H1 (cell line): Measurements from ENCODE around the gene FBXL16. TPM values are rescaled to one million over a fixed set of nuclear protein-coding genes. Genes with fewer than 3 reads are reported as not detected.

ENCODE experiments used
- BCL11A ChIP-seq, 2 experiments: IDR thresholded peaks; one replicate each; pipeline ENCODE4 v1.6.1; 2011; ENCODE audit warnings: low read depth in 2 of 2, low read length in 2 of 2, mild to moderate bottlenecking in 2 of 2
- GTF2F1 ChIP-seq: IDR thresholded peaks from 2 replicates; pipeline ENCODE4 v1.6.1; 2012; ENCODE audit warnings: low read depth, low read length, improper control_type of control experiment, borderline replicate concordance
- JUN ChIP-seq: IDR thresholded peaks from 2 replicates; pipeline ENCODE4 v1.6.1; 2011; ENCODE audit warnings: low read depth, mild to moderate bottlenecking, improper control_type of control experiment, low read length
- KDM4A ChIP-seq: IDR thresholded peaks from one replicate; pipeline ENCODE4 v1.7.1; 2012; ENCODE audit warnings: low read depth, mild to moderate bottlenecking, moderate library complexity, low read length, inconsistent platforms; ENCODE audit not compliant: severe bottlenecking
- POU5F1 ChIP-seq: IDR thresholded peaks from 2 replicates; pipeline ENCODE4 v1.6.1; 2011; ENCODE audit warnings: low read depth, mild to moderate bottlenecking, low read length, moderate library complexity
- RFX5 ChIP-seq: IDR thresholded peaks from 2 replicates; pipeline ENCODE4 v1.6.1; 2011; ENCODE audit warnings: low read depth, low read length, improper control_type of control experiment, borderline replicate concordance
- RNF2 ChIP-seq: fragments of 200-900, 300-1000 bp; sonication (generic); IDR thresholded peaks from 2 replicates; pipeline ENCODE4 v1.7.1; 2016; ENCODE audit warnings: borderline replicate concordance, low read depth, mild to moderate bottlenecking, antibody characterized with exemption, low read length; ENCODE audit not compliant: poor library complexity, severe bottlenecking; ENCODE audit errors: missing control alignments
- SIN3A ChIP-seq, 2 experiments: IDR thresholded peaks in 1 of 2; conservative IDR thresholded peaks in 1 of 2; 2 replicates each; pipeline ENCODE4 v1.6.1; 2011 to 2012; ENCODE audit warnings: low read length in 2 of 2, improper control_type of control experiment in 1 of 2, low read depth in 1 of 2, mild to moderate bottlenecking in 1 of 2
- SP4 ChIP-seq: IDR thresholded peaks from 2 replicates; pipeline ENCODE4 v1.6.1; 2012; ENCODE audit warnings: low read length, inconsistent platforms
- polyA plus RNA-seq, 7 experiments: library from polyadenylated mRNA; depleted of rRNA in 3 of 7; stranded (reverse) in 5 of 7; unstranded in 2 of 7; fragments of >200 nt in 5 of 7; fragments of 200-250 nt in 2 of 7; gene quantifications; 1 replicate in 5 of 7; 2 replicates in 1 of 7; 4 replicates in 1 of 7; pipeline versions ENCODE4 v1.2.1 to v1.2.3, GENCODE V29; 2011 to 2013; ENCODE audit warnings: missing spikeins in 2 of 7, mixed read lengths in 2 of 7
- total RNA-seq: library from RNA; stranded (reverse); fragmentation: NEBNext Ultra II Directional; extraction: Animal tissue kit (Norgen Biotek cat#: 25700); gene quantifications from 2 replicates; pipeline ENCODE4 v1.2.1, GENCODE V29; 2021
- TF ChIP-seq, protein P1 (sequence below): fragments of 300-600 bp; sonication (generic); IDR thresholded peaks from 2 replicates; pipeline ENCODE4 v1.7.1; 2012; ENCODE audit warnings: low read length, moderate library complexity, mild to moderate bottlenecking, inconsistent platforms; ENCODE audit not compliant: insufficient replicate concordance
- TF ChIP-seq, protein P2 (sequence below): IDR thresholded peaks from 2 replicates; pipeline ENCODE4 v1.6.1; 2012; ENCODE audit warnings: inconsistent platforms

The FBXL16 gene
- total and polyA plus RNA-seq, 2 of the 8 experiments (the other 6 are each of a cell fraction or from before 2014, with no cell fraction given) = 12.5 to 12.8 TPM

DNA sequence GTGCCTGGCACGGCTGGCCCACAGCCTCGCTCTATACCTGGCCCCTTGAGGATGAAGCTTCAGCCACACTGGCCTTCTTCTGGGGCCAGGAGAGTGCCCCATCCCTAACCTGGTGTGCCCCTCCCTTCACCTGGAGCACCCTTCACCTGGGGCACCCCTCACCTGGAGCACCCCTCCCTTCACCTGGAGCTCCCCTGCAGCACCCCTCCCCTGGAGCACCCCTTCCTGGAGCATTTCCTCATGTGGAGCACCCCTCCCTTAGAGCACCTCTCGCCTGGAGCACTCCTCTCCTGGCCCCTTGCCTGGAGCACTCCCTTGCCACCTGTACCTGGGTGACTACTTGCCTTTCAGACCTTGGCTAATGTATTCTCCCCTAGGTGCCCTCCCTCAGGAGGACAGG lies 2.4 kb upstream of the FBXL16 start (continued):
- TF ChIP-seq, protein P1, sequence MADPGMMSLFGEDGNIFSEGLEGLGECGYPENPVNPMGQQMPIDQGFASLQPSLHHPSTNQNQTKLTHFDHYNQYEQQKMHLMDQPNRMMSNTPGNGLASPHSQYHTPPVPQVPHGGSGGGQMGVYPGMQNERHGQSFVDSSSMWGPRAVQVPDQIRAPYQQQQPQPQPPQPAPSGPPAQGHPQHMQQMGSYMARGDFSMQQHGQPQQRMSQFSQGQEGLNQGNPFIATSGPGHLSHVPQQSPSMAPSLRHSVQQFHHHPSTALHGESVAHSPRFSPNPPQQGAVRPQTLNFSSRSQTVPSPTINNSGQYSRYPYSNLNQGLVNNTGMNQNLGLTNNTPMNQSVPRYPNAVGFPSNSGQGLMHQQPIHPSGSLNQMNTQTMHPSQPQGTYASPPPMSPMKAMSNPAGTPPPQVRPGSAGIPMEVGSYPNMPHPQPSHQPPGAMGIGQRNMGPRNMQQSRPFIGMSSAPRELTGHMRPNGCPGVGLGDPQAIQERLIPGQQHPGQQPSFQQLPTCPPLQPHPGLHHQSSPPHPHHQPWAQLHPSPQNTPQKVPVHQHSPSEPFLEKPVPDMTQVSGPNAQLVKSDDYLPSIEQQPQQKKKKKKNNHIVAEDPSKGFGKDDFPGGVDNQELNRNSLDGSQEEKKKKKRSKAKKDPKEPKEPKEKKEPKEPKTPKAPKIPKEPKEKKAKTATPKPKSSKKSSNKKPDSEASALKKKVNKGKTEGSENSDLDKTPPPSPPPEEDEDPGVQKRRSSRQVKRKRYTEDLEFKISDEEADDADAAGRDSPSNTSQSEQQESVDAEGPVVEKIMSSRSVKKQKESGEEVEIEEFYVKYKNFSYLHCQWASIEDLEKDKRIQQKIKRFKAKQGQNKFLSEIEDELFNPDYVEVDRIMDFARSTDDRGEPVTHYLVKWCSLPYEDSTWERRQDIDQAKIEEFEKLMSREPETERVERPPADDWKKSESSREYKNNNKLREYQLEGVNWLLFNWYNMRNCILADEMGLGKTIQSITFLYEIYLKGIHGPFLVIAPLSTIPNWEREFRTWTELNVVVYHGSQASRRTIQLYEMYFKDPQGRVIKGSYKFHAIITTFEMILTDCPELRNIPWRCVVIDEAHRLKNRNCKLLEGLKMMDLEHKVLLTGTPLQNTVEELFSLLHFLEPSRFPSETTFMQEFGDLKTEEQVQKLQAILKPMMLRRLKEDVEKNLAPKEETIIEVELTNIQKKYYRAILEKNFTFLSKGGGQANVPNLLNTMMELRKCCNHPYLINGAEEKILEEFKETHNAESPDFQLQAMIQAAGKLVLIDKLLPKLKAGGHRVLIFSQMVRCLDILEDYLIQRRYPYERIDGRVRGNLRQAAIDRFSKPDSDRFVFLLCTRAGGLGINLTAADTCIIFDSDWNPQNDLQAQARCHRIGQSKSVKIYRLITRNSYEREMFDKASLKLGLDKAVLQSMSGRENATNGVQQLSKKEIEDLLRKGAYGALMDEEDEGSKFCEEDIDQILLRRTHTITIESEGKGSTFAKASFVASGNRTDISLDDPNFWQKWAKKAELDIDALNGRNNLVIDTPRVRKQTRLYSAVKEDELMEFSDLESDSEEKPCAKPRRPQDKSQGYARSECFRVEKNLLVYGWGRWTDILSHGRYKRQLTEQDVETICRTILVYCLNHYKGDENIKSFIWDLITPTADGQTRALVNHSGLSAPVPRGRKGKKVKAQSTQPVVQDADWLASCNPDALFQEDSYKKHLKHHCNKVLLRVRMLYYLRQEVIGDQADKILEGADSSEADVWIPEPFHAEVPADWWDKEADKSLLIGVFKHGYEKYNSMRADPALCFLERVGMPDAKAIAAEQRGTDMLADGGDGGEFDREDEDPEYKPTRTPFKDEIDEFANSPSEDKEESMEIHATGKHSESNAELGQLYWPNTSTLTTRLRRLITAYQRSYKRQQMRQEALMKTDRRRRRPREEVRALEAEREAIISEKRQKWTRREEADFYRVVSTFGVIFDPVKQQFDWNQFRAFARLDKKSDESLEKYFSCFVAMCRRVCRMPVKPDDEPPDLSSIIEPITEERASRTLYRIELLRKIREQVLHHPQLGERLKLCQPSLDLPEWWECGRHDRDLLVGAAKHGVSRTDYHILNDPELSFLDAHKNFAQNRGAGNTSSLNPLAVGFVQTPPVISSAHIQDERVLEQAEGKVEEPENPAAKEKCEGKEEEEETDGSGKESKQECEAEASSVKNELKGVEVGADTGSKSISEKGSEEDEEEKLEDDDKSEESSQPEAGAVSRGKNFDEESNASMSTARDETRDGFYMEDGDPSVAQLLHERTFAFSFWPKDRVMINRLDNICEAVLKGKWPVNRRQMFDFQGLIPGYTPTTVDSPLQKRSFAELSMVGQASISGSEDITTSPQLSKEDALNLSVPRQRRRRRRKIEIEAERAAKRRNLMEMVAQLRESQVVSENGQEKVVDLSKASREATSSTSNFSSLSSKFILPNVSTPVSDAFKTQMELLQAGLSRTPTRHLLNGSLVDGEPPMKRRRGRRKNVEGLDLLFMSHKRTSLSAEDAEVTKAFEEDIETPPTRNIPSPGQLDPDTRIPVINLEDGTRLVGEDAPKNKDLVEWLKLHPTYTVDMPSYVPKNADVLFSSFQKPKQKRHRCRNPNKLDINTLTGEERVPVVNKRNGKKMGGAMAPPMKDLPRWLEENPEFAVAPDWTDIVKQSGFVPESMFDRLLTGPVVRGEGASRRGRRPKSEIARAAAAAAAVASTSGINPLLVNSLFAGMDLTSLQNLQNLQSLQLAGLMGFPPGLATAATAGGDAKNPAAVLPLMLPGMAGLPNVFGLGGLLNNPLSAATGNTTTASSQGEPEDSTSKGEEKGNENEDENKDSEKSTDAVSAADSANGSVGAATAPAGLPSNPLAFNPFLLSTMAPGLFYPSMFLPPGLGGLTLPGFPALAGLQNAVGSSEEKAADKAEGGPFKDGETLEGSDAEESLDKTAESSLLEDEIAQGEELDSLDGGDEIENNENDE = no peak
- TF ChIP-seq, protein P2, sequence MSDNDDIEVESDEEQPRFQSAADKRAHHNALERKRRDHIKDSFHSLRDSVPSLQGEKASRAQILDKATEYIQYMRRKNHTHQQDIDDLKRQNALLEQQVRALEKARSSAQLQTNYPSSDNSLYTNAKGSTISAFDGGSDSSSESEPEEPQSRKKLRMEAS = no peak
- TF ChIP-seq RFX5 (no peak), JUN (no peak), SP4 (no peak), GTF2F1 (no peak), POU5F1 (no peak), RNF2 (no peak), SIN3A (conservative IDR thresholded peaks at IDR 0.05 in 1 of 2, IDR thresholded peaks at IDR 0.05 in 1 of 2; ENCODE audit: low read depth in 1 of 2, low read length in 2 of 2) (no peak), BCL11A (IDR thresholded peaks at IDR 0.05; ENCODE audit: low read depth in 2 of 2, low read length in 2 of 2) (no peak), KDM4A (no peak)
